GM19455 (cell line): ENCODE results near the gene COL4A2.

Experiments used
- ATAC-seq: cut with Tn5 transposase; IDR thresholded peaks from one replicate; pipeline ENCODE4 v1.9.1; 2021; ENCODE audit not compliant: unreplicated experiment

COL4A2 gene

GRCh38 chr13:110353339-110353977 is 46.4 kb downstream of the COL4A2 start:
- no peak for ATAC-seq

DNA sequence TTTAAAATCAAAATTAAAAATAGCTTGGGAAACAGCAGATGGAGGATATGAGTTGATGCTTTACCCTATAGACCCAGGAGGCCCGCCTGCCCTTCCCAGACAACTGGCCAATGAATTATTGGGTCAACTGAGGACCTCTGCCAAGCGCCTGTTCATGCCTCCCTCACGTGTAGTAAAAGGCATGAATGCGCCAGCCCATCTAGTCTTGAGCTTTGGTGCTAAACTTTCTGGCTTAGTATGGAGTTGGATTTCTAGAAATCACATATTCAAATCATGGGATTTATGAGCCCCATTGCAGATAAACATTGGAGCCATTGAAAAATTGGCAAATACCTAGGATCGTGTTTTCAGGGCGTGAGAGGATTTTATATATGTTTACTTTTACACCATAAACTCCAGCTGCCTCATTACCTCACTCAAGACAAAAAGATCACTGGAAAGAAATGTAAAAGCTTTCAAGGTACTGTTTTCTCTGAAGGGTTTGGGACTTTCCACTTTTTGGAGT is 47.1 kb downstream of the COL4A2 start:
- no peak for ATAC-seq

- ATAC-seq, result no peak
These were observed 47.8 kb downstream of the COL4A2 start for GRCh38 chr13:110354715-110355473.

DNA sequence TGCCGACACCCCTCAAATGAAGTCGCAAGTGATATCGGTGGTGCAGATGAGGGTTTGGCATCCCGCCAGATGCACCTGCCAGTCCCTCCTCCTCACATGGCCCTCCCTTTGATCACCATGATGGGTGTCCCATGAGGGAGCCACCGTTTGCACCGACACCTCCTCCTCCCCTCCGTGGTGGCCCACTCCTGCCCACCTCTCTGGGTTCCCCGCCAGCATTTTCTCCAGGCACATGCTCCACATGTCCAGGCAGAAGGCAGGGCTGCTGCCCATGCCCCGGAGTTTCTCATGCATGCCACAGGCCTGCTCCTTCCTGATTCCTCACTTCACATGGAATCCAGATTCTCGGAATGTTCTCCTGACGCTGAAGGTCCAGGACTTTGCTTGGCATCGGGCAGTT is 49.3 kb downstream of the COL4A2 start:
- no peak for ATAC-seq

DNA sequence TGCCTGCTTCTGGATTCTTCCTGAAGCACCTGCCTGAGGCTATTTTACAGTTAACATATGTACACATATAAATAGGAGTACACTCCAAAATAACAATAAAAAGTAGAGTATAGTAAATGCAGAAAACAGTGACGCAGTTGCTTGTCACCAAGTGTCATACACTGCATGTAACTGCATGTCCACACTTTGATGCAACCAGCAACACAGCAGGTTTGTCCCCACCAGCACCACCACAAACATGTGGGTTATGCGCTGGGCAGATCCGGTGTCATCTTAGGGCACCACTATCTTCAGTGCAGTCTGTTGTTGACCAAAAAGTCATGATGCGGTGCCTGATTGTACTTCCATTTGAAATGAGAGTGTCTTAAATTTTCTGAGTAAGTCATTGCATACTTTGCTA is 51.3 kb downstream of the COL4A2 start:
- no peak for ATAC-seq

GRCh38 chr13:110359840-110360301 is 52.8 kb downstream of the COL4A2 start:
- no peak for ATAC-seq

- ATAC-seq, result no peak
These were observed 53.5 kb downstream of the COL4A2 start for GRCh38 chr13:110360598-110360997.

- no peak for ATAC-seq
These were observed 54.4 kb downstream of the COL4A2 start for GRCh38 chr13:110361365-110361911.

- ATAC-seq, result no peak
These were observed 55.9 kb downstream of the COL4A2 start for GRCh38 chr13:110363010-110363409.

DNA sequence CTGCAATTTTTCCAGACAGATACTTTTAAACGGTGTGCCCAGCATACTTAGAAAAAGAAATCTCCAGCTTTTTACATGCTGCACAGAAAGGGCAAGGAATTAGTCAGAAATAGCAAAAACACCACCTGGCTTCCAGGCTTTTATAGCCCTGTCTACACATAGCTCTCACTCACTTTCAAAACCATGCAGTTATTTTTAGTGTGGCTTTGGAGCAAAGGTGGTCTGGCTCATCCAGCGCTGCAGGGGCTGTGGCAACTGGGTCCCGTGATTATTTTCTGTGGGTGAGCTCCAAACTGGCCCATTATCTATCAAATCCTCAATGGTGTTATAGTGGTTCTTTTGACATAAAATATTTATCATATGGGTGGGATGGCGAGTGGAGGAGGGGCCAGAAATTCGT is 57.0 kb downstream of the COL4A2 start:
- no peak for ATAC-seq

DNA sequence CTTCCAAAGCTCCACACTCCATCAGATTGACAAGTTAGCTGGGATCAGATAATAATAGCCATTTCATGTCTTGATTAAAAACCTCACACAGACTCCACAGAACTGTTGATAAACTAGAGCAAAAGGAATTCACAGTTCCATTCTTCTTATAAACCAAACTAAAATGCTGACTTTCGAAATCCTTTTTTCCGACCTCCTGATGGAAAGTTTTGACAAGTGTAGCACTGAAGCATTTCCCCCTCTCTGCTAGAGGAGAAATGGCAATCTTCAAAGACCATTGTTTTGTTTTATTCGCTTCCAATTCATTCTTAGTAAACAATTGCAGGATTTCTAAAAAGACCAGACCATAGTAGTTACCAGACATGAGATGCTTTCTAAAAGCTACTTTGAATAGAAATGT is 58.8 kb downstream of the COL4A2 start:
- ATAC-seq, result no peak

GRCh38 chr13:110366733-110367132 is 59.6 kb downstream of the COL4A2 start:
- no peak for ATAC-seq

DNA sequence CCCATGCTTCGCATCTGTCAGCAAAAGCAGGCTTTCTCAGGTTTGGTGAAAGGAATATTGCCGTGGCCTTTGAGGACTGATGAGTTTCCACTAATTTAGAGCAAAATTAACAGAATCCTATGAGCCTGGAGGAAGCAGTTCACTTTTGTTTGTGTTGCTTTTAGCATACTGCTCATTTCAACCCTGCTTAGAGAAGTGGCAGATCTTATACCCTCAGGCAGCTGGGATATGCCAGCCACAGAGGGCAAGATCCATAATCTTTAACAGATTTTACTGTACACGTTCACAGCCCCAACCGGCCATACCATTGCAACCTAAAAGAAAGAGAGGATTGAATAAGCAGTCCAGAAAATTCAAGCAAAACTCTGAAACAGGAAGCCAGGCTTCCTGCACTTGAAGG is 60.5 kb downstream of the COL4A2 start:
- ATAC-seq, result no peak

DNA sequence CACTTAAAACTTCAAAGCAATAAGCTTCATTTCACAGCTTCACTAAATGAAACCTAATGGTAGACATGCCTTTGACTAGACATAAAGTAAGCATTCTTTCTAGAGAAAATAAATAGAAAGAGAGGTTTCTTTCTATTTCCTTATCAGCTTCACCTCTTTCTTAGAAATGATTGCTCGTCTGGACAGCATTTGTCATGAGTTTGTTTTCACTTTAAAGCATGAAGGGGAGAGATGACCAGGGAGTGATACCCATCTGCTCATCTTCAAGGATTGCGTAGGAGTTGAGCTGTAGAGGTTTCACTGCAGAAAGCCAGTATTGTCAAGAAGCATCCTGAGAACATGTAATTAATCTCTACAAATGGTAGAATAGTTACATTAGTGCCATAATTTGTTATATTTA is 61.3 kb downstream of the COL4A2 start:
- ATAC-seq, result no peak

DNA sequence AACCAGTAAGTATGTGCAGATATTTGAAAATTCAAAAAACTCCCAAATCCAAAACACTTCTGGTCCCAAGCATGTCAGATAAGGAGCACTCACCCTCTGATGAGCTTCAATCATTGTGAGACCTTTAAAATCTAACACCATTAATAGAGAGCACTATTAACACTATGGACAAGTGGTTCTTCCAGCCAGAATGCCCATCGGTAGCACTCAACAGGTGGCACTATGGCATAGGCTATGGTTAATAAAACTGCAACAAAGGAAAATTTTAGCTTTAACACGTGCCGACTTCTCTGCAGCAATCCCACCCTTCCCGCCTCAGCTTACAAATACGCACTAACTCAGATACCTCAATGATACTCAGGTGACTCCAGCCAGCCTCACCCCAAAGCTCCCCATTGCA is 62.3 kb downstream of the COL4A2 start:
- no peak for ATAC-seq

DNA sequence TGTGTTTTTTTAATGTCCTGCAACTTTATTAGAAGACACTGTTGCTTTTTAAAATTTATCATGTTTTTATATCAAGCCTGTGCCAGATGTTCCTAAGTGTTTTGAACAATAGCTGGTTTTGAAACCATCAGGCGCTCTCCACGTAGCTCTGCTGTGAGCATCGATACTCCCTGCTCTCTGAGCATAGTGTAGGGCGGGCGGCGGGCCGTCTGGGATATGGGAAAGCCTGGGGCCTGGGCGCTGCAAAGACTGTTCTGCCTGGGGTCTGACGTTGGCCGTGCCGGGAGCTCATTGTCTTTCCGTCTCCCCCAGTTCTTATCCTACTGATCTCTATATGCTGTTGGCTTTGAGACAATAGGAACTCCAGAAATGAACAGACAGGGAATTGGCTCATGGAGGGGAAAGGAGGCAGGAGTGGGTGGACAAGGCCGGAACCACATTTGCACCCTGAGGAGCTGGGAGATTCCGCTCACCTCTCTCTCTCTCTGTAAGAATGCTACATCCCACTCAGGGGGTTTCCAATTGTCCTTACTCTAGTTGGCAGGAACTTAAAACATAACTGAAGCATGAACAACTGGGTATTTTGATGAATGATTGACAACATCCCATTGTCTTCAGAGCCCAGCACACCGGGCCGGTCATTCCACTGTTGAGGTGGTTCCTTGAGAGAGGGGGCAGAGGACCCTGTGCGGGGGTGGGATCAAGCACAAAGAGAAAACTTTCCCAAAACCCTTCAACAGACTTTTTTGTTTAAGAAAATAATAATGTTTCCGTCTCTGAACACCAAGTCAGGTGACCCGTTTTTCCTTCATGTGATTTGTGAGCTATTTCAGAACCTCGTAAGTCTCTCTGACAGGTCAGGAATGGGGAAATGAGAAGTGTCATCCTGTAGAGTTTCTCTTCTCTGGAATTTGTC is 64.7 kb downstream of the COL4A2 start:
- peak; percentile 45 for ATAC-seq

DNA sequence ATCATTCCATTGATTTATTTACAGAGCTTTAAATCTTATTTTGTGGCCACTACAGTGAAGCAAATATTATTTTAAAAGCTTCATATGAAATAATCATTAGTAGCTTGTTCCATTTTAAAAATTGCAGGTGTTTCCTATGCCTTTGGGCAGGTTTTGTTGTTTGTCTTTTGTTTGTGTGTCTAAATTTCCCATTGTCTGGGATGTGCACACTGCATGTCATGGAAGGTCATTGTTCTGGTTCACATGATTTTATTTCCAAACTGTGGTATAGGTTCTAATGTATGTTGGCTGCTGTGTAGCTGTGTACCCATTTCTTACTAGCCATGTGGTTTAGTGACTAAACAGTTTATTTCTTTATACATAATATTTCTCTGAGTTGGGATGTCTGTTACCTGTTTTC is 65.6 kb downstream of the COL4A2 start:
- no peak for ATAC-seq

DNA sequence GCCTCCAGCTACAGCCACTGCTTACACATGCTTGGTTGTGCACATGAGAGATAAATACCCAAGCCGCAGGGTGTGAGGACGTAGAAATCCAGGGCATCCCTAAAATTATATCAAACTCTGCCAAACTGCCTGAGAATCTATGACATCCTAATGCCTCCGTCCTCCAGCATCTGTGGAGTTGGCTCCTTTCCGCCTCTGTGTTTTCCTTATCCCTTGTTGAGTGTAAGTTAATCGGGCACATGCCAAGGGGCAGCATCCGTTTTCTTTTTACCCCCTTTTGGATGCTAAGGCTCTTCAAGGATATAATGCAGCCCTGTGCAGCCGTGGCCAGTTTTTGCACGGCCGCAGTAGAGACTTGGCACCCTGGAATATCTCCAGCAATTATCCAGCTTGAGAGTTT is 66.5 kb downstream of the COL4A2 start:
- no peak for ATAC-seq

GRCh38 chr13:110374431-110375370 is 67.6 kb downstream of the COL4A2 start:
- ATAC-seq, result no peak

- no peak for ATAC-seq
These were observed 69.0 kb downstream of the COL4A2 start for GRCh38 chr13:110376120-110376519.
